HG02852 (cell line): ENCODE data around the gene ADH1B.
"Not testable (repeated sequence)": the region's sequence is repeated elsewhere in the genome, so short reads cannot be mapped to it uniquely, and the experiment has no call there.

Experiments
- ATAC-seq: cut with Tn5 transposase; IDR thresholded peaks from one replicate; pipeline ENCODE4 v1.9.1; 2021; ENCODE audit warnings: mild to moderate bottlenecking, moderate library complexity; ENCODE audit not compliant: unreplicated experiment

ADH1B gene

GRCh38 chr4:99324979-99325378, 3.8 kb upstream of the ADH1B start:
- ATAC-seq: no peak

GRCh38 chr4:99324361-99324760, 3.2 kb upstream of the ADH1B start:
- no peak for ATAC-seq

GRCh38 chr4:99323756-99324155, 2.6 kb upstream of the ADH1B start:
- no peak for ATAC-seq

- ATAC-seq: not testable (repeated sequence)
These were observed 3.4 kb downstream of the ADH1B start for GRCh38 chr4:99317811-99318210.

- ATAC-seq: no peak
These were observed 3.8 kb downstream of the ADH1B start for GRCh38 chr4:99317354-99317753.

- no peak for ATAC-seq
These were observed 5.4 kb downstream of the ADH1B start for GRCh38 chr4:99315839-99316238.

- no peak for ATAC-seq
These were observed 7.0 kb downstream of the ADH1B start for GRCh38 chr4:99314211-99314610.

GRCh38 chr4:99310389-99310788, 10.8 kb downstream of the ADH1B start:
- ATAC-seq: no peak

- no peak for ATAC-seq
These were observed 15.4 kb downstream of the ADH1B start for GRCh38 chr4:99305638-99306400.

- ATAC-seq: no peak
These were observed 19.6 kb downstream of the ADH1B start for GRCh38 chr4:99301376-99302164.

- ATAC-seq: no peak
These were observed 20.3 kb downstream of the ADH1B start for GRCh38 chr4:99300934-99301333.

GRCh38 chr4:99293357-99293756, 27.8 kb downstream of the ADH1B start:
- no peak for ATAC-seq

GRCh38 chr4:99290848-99291786, 30.1 kb downstream of the ADH1B start, which contains the start of gene ADH1A:
TSS of gene ADH1A (minus strand) at chr4:99290985. CDS start at chr4:99290914, 71 bp downstream.
- ATAC-seq: no peak

GRCh38 chr4:99285387-99285786, 35.8 kb downstream of the ADH1B start:
- ATAC-seq: no peak

- no peak for ATAC-seq
These were observed 38.5 kb downstream of the ADH1B start for GRCh38 chr4:99282731-99283130.

GRCh38 chr4:99281261-99281660, 39.9 kb downstream of the ADH1B start:
- no peak for ATAC-seq

- no peak for ATAC-seq
These were observed 44.8 kb downstream of the ADH1B start for GRCh38 chr4:99276417-99276816.

GRCh38 chr4:99275885-99276284, 45.3 kb downstream of the ADH1B start:
- ATAC-seq: no peak

GRCh38 chr4:99275050-99275449, 46.2 kb downstream of the ADH1B start:
- ATAC-seq: no peak

- no peak for ATAC-seq
These were observed 47.5 kb downstream of the ADH1B start for GRCh38 chr4:99273704-99274103.

- no peak for ATAC-seq
These were observed 56.3 kb downstream of the ADH1B start for GRCh38 chr4:99264927-99265326.
